HG03039 (cell line): ENCODE measurements around the gene CTXND1.

Source experiments
- ATAC-seq: cut with Tn5 transposase; IDR thresholded peaks from one replicate; pipeline ENCODE4 v1.9.1; 2021; ENCODE audit warnings: mild to moderate bottlenecking, moderate library complexity; ENCODE audit not compliant: unreplicated experiment

Gene CTXND1

DNA sequence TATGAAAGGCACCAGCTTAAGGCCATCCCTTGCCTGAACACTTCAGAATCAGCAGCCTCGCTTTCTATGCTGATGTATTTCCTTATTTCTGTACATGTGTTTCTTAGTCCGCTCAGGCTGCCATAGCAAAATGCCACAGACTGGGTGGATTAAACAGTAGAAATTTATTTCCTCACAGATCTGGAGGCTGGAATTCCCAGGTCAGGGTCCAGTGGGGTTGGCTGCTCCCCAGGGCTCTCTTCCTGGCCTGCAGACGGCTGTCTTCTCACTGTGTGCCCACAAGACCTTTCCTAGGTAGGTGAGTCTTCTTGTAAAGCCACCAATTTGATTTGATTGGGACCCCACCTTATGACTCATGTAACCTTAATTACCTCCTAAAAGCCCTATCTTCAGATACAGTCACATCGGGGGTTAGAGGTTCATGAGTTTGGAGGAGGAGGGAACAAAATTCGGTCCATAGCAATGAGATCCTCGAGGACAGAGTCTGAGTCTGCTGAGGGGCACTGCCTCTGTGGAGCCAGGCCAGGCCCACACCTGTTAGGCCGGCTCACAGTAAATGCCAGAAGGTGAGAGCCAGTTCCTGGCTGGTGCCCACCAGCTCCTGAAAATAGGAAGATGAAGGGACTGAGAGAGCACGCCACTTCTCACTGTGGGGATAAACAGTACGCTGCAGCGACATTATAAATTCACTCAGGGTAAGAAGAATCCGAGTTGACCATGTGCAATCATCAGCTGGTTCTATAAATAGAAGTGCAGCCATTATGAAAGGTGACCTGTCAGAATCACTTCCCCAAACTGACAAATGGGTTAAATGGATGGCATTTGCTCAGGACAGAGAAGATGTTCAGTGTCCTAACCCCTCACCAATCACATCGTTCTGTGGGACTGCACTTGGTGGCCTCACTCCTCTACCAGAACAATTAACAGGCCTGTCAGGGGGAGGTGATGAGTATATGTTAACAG lies 41.1 kb downstream of the CTXND1 start:
- no peak for ATAC-seq

DNA sequence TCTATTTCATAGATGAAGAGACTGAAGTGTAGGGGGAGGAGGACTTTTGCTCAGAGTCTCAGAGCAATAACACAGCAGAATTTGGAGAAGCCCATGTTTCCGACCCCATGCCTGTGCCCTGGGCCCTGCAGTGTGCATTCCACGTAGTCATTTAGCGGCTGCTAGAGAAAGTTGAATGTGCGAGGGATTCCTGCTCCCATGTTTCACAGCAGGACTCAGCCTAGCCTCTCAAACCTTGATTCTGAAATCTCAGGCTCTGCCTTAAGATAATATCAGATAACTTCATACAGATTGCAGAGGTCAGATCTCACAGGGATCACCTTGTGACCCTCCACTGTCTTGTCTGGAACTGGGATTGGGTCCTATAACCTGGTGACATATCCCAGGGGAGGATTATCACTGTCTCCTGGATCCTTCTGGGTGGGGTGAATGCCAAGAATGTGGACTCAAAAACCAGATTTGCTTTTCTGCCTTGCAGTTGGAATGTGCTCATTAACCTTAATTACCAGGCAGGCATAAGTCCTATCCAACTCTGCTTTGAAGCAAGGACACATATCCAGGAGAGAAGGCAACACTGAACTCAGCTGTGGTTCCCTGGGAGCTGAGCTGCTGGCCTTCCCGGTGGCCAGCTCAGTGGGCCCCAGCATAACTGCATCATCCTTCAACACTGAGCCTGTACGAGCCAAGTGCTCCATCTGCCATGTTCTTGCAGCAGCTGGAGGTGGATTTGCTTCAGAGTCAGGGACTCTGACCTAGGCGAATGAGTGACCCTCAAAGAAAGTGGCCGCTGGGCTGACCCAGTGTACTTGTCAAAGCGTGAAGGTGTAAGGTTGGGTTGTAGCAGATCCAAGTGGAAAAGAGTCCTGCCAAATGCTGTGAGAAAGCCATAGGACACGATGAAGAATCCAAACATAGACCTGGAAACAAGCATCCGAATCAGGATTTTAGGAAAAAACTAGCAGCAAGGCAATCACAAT lies 43.0 kb downstream of the CTXND1 start:
- no peak for ATAC-seq

DNA sequence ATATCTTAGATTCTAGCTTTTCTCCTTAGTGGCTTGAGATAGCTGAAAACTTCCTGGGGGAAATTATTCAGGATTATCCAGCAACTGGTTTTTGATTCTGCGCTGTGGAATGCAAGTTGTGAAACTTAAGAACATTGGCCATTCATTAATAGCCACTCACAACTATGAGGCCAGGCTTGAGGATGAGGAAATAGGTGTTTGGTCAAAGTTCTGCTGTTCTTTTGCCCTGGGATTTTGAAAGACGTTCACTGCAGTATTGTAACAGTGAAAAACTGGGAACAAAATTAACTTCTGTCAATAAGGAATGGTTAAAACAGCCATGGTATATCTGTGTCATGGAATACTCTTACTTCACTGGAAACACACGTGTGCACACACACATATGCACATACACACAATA lies 44.1 kb downstream of the CTXND1 start:
- no peak for ATAC-seq

DNA sequence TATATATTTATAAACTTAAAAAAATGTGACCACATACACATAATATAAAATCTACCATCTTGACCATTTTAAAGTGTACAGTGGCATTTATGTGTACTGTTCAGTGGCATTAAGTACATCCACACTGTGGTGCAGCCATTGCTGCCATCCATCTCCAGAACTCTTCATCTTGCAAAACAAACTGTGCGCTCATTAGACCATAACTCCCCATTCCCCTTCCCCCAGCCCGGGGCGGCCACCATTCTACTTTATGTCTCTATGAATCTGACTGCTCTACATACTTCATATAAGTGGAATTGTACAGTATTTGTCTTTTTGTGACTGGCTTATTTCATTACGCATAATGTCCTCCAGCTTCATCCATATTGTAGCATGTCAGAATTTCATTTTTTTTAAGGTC lies 47.8 kb downstream of the CTXND1 start:
- ATAC-seq = no peak

DNA sequence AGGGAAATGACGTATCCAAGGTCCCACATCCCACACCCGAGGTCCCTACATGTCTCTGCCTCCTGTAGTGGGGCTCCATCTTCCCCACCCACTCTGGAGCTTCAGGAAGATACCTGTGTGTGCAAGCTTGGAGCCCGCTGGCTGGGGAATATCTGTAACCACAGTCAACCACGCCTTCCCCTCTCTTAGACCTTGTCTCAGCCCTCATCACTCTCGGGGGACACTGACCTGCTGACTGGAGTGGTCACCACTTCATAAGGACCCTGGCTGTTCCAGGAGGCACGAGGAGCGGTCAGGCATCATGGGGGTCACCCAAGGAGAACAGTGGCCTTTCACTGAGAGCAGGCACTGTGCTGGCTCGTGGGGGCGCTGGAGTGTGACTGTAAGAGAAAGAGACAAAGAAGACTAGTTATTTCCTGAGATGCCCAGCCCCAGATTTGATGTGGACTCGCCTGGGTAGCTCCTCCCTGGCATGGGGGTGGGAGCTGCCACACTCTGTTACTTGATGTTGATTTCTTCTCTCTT lies 48.6 kb downstream of the CTXND1 start:
- no peak for ATAC-seq

DNA sequence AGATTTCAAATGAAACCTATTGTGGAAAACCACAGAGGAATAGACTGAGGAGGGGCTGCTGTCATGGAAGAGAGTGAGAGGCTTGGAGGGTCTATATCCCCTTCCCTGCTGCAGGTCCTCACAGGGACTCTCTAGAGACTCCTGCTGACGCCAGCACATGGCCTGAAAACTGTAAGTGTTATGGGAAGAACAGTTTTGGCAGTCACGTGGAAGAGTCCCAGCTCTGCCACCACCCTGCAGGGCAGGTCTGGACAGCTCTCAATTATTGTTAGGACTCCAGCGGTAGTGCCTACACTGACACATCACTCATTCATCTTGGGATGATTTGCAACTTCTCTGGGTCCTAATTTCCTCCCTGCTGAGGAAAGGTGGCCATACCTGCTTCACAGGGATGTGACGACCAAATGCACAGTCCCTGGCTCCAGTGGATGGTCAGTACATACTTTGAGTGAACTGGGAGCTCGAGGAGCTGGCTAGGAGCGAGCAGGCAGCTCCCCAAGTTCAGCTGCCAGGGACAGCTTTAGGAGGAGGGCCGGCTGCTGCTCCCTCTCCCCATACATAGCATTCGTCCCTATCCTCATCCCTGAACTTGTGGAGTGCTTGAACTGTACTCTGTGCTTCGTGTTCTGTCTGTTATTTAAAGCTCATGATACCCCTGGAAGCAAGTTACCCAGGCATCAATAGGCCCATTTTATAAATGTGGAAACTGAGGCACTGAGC lies 49.2 kb downstream of the CTXND1 start:
- ATAC-seq = no peak

DNA sequence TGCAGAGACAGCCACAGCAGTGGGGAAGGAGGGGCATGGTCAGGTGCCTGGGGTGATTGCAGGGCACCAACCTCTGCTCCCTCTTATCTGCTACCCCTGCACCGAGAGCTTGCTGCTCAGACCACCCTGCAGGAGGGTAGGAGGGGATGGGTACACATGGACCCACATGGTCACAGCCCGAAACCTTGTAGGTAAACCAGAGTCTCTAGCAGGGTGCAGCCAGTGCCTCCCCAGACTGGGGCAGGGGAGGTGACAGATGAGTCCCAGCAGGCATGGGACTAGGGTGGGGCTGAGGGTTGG lies 50.0 kb downstream of the CTXND1 start:
- no peak for ATAC-seq

DNA sequence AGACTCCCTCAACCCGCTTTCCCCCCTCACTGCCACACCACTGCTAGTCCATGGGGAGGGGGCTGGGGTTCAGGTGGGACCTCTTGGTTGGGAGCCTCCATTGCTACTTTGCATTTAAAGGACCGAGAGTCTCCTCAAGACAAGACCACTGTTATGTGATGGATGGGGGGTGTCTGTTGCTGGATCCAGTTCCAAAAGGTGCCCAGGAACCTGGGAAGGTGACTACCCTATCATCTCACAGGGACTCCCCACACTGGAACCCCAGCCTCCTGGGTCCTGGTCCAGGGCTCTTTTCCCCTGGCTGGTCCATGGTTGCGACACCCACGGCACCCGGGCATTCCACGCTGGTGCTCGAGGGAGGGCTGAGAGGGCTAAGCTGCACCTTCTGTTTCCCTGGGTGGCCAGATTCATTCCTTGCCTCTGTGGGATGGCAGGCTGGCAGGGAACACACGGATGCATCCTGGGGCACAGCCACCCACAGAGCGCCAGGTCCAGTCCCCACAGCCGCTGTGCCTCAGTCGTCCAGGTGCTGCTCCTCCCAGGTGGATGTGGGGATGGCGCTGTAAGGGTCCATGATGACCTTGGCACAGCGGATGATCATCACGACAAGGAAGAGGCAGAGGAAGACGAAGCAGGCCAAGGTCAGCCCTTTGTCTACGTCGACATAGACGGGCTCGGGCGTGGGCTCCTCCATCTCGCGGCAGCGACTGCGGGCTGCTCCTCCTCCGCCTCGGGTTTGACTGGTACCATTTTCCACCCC lies 50.6 kb downstream of the CTXND1 start:
- ATAC-seq = no peak

DNA sequence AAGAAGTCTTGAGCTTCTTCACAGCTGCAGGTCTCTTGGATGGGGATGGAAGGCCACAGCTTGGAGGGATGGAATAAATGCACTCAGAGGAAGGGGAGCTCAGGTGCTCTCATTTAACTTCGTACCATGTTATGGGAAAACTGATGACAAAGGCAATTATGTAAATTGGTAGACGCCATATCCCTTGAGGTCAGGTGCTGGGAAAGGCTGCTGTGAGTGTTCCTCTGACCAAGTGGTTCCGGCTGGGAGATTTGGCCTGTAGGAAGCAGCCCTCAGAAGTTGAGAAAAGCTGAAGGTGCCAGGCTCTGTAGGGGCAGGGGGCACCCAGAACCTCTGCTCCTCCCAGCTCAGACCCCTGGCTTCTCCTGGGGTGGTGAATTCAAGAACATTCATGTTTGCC lies 52.1 kb downstream of the CTXND1 start:
- no peak for ATAC-seq

DNA sequence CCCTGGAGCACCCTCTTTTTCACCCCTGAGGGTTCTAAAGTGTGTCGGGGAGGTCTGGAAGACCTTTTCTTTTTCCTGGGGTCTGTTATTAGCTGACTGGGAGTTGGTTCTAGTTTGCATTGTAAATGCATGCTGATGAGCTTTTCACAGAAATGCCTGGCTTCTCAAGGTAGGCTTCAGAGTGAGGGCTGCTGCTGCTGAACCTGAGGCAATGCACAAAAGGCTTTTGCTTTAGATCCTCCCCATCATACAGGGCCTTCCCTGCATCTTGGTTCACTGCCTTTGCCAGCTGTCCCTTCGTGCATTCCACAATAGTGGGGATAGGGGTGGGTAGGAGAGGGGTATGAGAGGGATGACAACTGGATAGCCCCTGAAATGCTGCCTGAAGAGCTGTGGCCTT lies 52.6 kb downstream of the CTXND1 start:
- no peak for ATAC-seq

DNA sequence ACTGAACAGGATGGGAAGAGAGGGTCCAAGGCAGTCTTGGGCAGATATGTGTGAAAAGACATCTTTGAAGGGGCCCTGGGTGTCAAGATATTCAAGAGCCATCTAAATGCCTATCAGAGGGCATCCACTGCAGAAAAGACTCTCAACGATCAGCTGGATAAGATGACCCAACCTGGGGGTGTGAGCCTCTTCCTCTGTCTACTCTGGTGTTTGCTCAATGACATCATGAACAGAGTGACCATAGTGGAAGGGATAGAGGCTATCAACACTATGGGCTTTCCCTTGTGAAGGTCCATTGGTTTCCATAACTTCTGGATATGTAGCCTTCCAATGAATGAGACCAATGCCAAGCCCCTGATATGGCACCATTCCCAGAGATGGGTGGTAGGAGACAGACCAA lies 57.1 kb downstream of the CTXND1 start:
- ATAC-seq = no peak

DNA sequence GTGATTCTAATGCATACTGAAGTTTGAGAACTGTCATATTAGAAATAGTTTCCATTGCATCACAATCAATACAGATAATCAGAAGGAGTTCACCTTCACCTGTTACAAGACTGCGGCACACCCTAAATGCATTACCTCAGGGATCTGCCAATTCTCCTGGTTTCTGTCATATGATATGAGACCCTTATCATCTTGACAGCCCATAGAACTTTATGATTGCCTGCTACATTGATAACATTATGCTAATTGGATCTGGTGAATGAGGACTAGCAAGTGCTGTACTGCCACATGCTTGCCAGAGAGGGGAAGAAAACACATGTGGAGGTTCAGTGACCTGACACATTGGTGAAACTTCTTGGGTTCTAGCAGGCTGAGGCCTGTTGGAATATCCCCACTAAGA lies 57.8 kb downstream of the CTXND1 start:
- ATAC-seq = no peak

DNA sequence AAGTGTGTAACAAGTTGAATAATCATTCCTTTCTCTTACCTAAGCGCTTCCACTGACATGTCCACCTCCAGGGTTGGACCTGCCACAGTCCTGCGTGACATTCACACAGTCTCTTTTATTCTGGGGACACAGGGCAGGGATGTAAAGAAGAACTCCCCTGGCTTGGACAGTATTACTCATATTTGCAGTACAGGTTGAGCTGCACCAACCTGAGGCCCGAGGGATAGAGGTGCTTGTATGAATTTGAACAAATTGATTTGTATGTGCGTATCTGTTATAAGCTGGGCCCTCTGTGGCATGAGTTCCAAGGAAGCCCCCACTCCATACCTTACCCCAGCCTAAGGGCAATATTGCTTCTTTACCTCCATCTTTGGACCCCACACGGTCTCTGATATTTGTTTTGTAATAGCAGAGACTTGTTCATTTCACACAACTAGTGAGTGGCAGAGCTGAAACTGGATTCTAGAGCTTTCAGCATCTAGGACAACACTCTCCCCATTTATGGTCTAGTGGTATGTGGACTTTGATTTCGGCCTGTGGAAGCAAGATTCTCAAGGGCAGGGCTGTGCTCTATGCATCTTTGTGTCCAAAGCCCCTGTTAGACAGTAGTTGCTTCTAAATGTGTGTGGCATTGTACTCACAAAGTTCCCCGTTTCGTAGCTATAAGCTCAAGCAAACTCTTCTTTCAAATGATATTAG lies 60.0 kb downstream of the CTXND1 start:
- no peak for ATAC-seq

DNA sequence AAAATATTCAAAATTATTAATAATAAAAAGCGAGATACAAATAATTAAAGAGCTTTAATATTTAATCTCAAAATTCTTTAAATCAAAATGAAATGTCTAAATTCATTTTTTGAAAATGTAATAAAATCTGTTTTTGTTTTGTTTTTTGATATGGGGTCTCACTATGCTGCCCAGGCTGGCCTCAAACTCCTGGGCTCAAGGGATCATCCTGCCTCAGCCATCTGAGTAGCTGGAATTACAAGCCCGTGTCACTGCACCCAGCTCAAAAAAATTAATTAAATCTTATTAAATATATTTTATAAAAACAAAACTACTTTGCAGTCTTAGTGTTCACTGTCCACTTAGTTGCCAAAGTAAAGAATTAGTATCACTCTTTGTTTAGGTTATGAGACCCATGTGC lies 60.8 kb downstream of the CTXND1 start:
- no peak for ATAC-seq

DNA sequence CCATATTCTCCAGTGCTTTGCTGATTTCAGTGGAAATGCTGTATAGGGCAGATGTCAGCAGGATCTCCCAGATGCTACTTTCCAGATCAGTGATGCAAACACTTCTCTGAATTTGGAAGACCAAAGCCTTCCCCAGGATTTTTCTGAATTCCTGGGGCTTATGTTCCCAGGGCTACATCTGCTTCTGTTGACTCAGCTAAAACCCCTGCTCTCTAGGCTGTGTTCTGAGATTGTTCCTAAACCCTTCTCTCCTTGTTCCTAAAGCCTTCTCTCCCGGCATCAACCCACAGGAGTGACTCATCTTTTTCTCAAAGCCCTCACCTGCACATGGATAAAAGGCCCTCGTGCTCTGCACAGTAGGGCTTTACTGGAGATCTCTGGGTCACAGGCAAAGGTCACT lies 63.8 kb downstream of the CTXND1 start:
- no peak for ATAC-seq

DNA sequence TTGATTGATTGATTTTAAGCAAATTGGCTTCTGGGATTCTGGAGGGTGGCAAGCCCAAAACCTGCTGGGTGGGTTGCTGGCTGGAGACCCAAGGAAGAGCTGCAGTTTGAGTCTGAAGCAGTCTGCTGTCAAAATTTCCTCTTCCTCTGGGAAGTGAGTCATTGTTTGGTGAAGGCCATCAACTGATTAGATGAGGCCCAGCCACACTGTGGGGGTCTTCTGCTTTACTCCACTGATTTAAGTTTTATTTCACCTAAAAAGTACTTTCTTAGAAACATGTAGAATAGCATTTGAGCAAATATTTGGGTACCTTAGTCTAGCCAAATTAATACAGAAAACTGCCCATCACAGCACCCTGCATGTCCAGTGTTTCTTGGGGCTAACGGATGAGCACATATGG lies 65.4 kb downstream of the CTXND1 start:
- no peak for ATAC-seq

DNA sequence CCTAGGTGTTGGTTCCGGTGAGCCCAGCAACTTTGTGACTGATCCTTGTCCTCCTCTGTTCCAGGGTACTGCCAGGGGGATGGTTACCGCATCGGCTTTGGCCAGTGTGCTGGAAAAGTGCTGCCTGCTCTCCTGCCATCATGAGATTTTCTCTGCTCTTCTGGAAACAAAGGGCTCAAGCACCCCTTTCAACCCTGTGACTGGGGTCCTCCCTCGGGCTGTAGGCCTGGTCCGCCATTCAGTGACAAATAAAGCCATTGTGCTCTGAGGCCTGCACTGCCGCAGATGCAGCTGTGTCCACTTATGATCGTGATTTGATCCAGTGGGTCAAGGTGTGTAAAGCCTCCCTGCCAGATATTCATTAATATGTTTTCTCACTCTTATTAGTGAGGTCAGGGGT lies 65.9 kb downstream of the CTXND1 start:
- ATAC-seq = no peak

DNA sequence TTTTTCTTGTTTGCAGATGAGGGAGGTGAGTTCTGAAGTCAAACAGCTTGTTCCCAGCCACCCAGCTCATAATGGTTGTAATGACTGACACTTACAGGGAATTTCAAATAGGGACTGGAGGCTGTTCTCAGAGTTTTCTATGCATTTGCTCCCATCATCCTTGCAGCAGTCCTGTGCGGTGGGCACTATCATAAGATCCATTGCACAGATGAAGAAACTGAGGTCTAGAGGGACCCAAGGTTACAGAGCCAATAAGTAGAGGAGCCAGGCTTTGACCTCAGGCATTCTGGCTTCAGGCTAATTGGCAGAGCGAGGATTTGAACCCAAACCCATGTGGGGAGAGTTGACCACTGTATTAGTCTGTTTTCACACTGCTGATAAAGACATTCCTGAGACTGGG lies 66.9 kb downstream of the CTXND1 start:
- ATAC-seq = no peak

DNA sequence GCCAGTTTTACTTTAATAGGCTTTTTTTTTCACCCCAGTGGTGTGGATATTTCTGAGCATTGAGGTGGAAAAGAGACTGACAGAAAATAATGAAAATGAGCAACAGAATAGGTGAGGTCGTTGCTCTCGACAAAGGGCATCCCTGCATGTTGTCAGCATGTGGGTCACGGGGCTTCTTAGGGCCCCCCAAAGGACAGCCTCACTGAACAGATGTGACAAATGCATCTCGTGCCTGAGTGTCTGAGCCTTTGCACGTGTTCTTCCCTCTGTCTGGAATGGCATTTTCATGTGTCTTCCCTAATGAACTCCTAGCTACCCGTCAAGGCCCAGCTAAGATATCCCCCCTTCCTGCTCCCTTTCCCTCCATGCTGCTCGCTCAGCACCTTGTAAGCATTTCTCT lies 67.5 kb downstream of the CTXND1 start:
- ATAC-seq = no peak

DNA sequence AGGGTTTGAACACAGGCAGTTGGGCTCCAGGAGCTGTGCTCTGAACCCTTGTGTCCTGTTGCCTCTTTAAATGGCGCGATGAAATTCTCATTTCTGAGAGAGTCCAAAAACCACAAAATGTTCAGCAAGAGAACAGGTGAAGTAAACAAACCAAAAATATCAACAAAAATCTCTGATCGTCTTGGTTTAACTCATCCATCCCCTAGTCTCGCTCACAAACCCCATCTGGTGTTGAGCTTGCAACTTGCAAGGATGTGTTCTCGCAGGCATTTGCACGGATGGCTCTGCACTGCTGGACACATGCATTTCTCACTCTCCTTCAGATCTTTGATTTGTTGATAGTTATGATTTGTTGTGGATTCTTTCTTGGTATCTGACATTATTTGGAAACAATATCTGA lies 68.1 kb downstream of the CTXND1 start:
- no peak for ATAC-seq
